ENCODE results near the gene CITED4.

The CITED4 gene

GRCh38 chr1:40884055-40884795, 22.1 kb upstream of the CITED4 start:
- no peak for DNase-seq

- no peak for DNase-seq
Measured at GRCh38 chr1:40880813-40881549, 18.8 kb upstream of the CITED4 start.

- no peak for DNase-seq
Measured at GRCh38 chr1:40879482-40880175, 17.5 kb upstream of the CITED4 start.

GRCh38 chr1:40878906-40879305, 16.7 kb upstream of the CITED4 start:
- DNase-seq = no peak

GRCh38 chr1:40877698-40878097, 15.5 kb upstream of the CITED4 start:
- DNase-seq = no peak

GRCh38 chr1:40876891-40877290, 14.7 kb upstream of the CITED4 start:
- no peak for DNase-seq

GRCh38 chr1:40876436-40876761, 14.2 kb upstream of the CITED4 start:
- DNase-seq = no peak

GRCh38 chr1:40873863-40874472, 11.8 kb upstream of the CITED4 start:
- DNase-seq = no peak

GRCh38 chr1:40872276-40872675, 10.1 kb upstream of the CITED4 start:
- DNase-seq = no peak

GRCh38 chr1:40870135-40870728, 8.1 kb upstream of the CITED4 start:
- no peak for DNase-seq

GRCh38 chr1:40868051-40868723, 6.0 kb upstream of the CITED4 start:
- no peak for DNase-seq

- peak; percentile 12 for DNase-seq
Measured at GRCh38 chr1:40861224-40862003, 749 bp downstream of the CITED4 start.

GRCh38 chr1:40860706-40861223, 1.4 kb downstream of the CITED4 start:
- no peak for DNase-seq

GRCh38 chr1:40858856-40859416, 3.2 kb downstream of the CITED4 start:
- DNase-seq = no peak

- DNase-seq = no peak
Measured at GRCh38 chr1:40857737-40858136, 4.4 kb downstream of the CITED4 start.

GRCh38 chr1:40856656-40857302, 5.4 kb downstream of the CITED4 start:
- no peak for DNase-seq

GRCh38 chr1:40856116-40856515, 6.0 kb downstream of the CITED4 start:
- DNase-seq = no peak

GRCh38 chr1:40855513-40855912, 6.7 kb downstream of the CITED4 start:
- no peak for DNase-seq

GRCh38 chr1:40853885-40854170, 8.3 kb downstream of the CITED4 start:
- DNase-seq = no peak

GRCh38 chr1:40853113-40853884, 8.9 kb downstream of the CITED4 start:
- no peak for DNase-seq
